GM18867 (cell line): ENCODE data around the gene PPT1.

ENCODE experiments used
- ATAC-seq: cut with Tn5 transposase; IDR thresholded peaks from one replicate; pipeline ENCODE4 v1.9.1; 2021; ENCODE audit warnings: mild to moderate bottlenecking, moderate library complexity; ENCODE audit not compliant: unreplicated experiment

The PPT1 gene

GRCh38 chr1:40096977-40097782 lies at the start of gene PPT1:
PPT1 (minus strand) TSS chr1:40097252; CDS start chr1:40097238, 14 bp downstream.
- ATAC-seq, result peak; percentile 86

- ATAC-seq, result no peak
Measured at GRCh38 chr1:40143891-40144575, 47.0 kb upstream of the PPT1 start.

GRCh38 chr1:40141878-40142535 lies 45.0 kb upstream of the PPT1 start:
- no peak for ATAC-seq

GRCh38 chr1:40140211-40140973 lies 43.3 kb upstream of the PPT1 start:
- ATAC-seq, result no peak

GRCh38 chr1:40133839-40134238 lies 36.8 kb upstream of the PPT1 start:
- no peak for ATAC-seq

- no peak for ATAC-seq
Measured at GRCh38 chr1:40133312-40133665, 36.2 kb upstream of the PPT1 start.

- no peak for ATAC-seq
Measured at GRCh38 chr1:40132383-40133311, 35.6 kb upstream of the PPT1 start.

- no peak for ATAC-seq
Measured at GRCh38 chr1:40130892-40131291, 33.8 kb upstream of the PPT1 start.

GRCh38 chr1:40122855-40123254 lies 25.8 kb upstream of the PPT1 start:
- no peak for ATAC-seq

- no peak for ATAC-seq
Measured at GRCh38 chr1:40120128-40120527, 23.1 kb upstream of the PPT1 start.

GRCh38 chr1:40114400-40114799 lies 17.3 kb upstream of the PPT1 start:
- ATAC-seq, result no peak

- no peak for ATAC-seq
Measured at GRCh38 chr1:40110389-40110788, 13.3 kb upstream of the PPT1 start.

- ATAC-seq, result no peak
Measured at GRCh38 chr1:40107290-40107959, 10.4 kb upstream of the PPT1 start.

- ATAC-seq, result no peak
Measured at GRCh38 chr1:40105028-40105427, 8.0 kb upstream of the PPT1 start.

GRCh38 chr1:40102896-40103295 lies 5.8 kb upstream of the PPT1 start:
- ATAC-seq, result no peak

- ATAC-seq, result no peak
Measured at GRCh38 chr1:40102038-40102437, 5.0 kb upstream of the PPT1 start.

GRCh38 chr1:40096646-40096976 lies 441 bp downstream of the PPT1 start:
- peak; percentile 12 for ATAC-seq

GRCh38 chr1:40095806-40096205 lies 1.2 kb downstream of the PPT1 start:
- ATAC-seq, result no peak

GRCh38 chr1:40094466-40095110 lies 2.5 kb downstream of the PPT1 start:
- ATAC-seq, result no peak
